HG03442 (cell line): ENCODE results near the gene MYH15.

Experiments
- ATAC-seq: cut with Tn5 transposase; IDR thresholded peaks from one replicate; pipeline ENCODE4 v1.9.1; 2021; ENCODE audit warnings: mild to moderate bottlenecking, moderate library complexity; ENCODE audit not compliant: unreplicated experiment

Gene MYH15

DNA sequence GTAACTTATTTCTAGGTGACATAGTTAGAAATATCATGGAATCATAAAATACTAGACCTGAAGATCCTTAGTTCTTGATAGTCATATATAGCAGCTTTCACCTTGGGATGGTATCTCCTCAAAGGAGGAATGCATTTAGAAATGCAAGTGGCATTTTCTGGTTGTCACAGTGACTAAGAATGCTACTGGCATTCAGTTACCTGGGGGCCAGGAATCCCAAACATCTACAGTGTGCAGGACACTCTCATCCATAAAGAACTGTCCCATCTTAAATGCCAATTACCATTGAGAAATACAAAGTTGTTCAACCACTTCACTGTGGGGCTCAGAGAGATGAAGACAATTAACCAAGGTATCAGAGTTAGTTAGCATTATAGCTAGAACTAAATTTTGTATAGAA is 36.7 kb downstream of the MYH15 start:
- ATAC-seq, result no peak

GRCh38 chr3:108472001-108472591 is 38.3 kb downstream of the MYH15 start:
- ATAC-seq, result no peak

DNA sequence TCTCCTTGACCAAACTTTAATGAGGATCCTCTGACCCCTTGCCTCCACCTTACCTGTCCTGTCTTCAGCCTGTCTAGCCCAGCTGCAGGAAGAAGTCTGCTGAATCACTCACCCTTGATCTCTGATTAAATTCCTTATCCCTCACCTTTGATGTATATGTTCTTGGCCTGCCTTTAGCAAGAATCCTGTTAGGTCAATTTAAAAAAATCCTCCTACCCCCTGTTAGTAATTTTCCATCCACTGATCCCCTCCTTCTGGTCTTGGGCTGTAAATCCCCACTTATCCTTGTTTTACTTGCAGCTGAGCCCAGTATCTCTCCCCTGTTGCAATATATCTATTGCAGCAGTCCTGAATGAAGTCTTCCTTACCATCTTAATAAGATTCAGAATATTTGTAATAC is 39.0 kb downstream of the MYH15 start:
- ATAC-seq, result no peak

DNA sequence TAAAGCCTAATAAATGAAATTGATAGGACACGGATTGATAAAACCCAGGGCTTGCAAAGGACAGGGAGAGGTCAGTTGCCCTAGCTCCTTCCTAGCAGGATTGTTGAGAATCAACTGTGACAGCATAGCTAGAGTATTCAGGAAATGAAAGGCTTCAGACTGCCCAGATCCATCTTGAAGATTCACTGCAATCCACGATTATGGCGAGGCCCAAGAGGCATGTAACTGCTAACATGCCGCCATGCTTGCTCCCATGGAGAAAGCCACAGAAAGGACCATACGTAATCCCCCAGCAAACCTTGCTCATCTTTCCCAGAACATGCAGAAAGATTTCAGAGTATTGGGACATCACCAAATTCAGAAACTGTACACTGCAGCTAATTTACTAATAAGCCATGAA is 41.3 kb downstream of the MYH15 start:
- ATAC-seq, result no peak

DNA sequence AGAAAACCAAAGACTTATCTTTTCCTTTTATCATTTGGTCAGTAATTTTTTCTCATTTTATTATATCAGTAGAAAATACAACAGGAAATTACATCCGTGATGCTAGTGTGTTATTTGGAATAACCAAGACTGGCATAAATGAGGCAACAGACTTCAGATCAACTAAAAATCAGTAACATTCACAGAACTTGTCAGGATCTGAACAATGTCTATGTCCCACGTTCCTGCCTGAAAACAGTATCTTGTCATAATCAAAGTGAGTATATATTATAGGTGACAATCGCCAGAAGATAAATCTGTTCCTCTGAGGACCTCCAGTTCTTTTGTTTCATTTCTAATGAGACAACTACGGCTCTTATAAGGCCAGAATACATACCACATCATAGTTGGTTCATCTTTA is 41.8 kb downstream of the MYH15 start:
- ATAC-seq, result no peak

GRCh38 chr3:108462899-108463298 is 47.5 kb downstream of the MYH15 start:
- ATAC-seq, result no peak

DNA sequence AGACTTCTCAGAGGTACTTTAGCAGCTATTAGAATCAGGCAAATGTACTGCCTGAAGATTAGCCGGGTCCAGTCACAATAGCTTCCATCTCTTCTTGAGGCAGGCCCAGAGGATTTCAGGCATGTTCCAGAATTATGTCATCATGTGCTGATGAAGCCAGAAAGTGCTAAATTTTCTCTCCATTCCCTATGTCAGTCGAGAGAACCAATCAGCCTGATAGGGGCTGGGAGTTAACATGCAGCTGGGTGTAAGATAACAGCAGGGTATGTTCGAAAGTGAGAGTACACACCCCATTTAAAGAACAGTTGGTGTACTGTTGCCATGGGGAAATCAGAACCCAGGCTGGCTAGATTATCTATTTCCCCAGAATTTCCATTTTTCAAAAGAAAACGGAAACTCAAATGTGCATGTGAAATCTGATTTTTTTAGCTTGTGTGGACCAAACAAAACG is 48.7 kb downstream of the MYH15 start:
- no peak for ATAC-seq

GRCh38 chr3:108459225-108459624 is 51.2 kb downstream of the MYH15 start:
- no peak for ATAC-seq

DNA sequence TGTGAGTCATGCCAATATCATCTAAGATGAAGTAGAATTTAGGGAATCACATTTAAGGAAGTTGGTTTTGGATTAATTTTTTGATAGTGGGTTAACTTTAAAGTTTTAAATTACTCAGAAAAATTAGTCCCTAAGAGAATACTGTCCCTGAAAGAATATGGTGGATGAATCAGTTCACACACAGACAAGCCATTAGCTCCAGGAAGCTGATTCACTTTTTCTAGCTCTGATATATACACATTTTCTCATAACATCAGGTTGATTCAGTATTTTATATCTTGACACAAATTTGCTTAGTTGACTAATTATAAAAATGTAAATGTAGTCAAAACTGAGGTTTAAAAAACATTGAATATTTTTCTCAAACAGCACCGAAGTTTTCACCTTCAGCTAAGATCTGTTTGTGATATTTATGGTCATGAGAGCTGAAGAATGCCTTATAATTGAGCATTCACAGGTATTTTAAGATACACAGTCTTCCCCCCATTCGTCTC is 55.1 kb downstream of the MYH15 start:
- ATAC-seq, result no peak

GRCh38 chr3:108453565-108453964 is 56.8 kb downstream of the MYH15 start:
- ATAC-seq, result no peak

DNA sequence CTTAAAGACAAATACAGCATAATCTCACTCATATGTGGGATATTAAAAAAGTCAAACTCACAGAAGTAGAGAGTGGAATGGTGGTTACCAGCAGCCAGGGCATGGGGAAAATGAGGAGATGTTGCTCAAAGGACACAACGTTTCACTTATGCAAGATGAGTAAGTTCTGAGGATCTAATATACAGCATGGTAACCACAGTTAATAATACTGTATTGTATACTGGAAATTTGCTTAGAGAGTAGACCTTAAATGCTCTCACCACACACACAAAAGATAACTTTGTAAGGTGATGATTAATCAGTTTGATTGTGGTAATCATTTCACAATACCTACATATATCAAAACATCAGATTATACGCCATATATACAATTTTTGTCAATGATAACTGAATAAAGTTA is 60.0 kb downstream of the MYH15 start:
- no peak for ATAC-seq

- no peak for ATAC-seq
Measured at GRCh38 chr3:108448593-108448992, 61.8 kb downstream of the MYH15 start.

DNA sequence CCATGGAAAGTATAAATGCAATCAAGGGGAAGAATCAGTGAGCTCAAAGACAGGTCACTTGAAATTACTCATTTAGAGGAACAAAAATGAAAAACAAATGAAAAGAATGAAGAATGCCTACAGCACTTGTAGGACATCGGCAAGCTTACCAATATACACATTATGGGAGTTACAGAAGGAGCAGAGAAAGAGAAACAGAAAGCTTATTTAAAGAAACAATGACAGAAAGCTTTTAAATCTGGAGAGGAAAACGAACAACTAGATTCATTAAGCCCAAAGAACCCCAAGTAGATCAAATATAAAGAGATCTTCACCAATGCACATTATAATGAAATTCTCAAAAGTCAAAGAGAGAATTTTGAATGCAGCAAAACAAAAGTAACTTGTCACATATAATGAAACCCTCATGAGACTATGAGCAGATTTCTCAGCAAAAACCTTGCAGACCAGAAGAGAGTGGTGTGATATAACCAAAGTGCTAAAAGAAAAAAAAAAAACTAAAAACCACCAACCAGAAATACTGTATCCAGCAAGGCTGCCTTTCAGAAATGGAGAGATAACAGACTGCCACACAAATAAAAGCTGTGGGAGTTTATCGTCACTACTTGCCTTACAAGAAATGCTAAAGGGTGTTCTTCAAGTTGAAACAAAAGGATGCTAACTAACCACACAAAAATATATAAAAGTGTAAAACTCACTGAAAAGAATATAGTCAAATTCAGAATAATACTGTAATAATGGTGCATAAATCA is 63.1 kb downstream of the MYH15 start:
- no peak for ATAC-seq

DNA sequence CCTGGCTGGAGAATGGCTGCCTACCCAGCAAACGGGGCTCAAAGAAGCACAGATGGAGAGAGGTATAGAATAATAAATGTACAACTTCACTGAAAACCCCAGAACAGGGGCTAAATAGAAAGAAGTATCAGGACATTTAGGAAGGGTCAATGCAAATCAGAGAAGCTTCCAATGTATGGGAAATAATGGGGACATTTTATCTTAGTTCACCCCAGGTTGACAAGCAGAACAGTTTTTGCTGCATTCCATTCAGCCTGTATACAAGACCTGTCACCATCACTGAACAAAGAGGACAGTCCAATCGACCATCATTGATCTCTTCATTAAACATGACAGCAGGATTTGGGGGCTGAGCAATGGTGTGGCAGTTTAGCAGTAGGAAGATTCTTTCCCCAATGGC is 68.1 kb downstream of the MYH15 start:
- no peak for ATAC-seq

DNA sequence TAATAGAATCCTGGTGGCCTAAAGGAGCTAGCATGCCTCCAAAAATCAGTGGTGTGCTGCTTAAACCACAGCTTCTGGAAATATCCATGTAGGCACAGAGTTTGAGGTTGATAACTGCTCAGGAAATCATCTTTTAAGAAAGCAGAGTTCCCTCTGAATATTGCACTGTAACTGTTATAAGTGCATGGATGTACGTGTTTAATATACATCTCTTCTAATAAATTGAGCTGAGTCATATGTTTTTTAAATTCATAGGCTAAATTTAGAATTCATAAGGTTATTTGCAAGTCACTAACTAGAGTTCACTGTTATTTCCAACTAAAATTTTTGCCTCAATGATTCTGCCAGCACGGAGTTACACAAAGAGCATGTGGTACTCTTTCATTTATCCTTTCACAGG is 68.9 kb downstream of the MYH15 start:
- ATAC-seq, result no peak

DNA sequence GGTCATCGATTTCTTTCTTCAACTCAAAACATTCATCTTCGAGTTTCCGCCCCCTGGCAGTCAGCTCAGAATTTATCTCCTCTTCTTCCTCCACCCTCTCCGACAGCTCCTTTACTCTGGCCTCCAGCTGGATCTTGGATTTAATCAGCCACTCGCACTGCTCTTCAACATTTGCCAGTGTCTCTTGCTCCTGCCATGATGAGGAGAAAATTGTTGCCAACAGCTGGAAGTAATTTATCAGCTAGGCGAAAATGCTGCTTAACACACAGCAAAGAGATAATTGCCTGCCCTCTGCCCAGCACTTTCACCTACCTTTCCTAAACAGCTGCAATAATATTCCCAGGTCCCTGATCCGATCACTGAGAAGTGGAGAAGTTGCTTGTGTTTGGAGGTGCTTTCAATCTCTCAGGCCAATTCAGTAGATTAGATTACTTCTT is 69.3 kb downstream of the MYH15 start:
- ATAC-seq, result no peak

DNA sequence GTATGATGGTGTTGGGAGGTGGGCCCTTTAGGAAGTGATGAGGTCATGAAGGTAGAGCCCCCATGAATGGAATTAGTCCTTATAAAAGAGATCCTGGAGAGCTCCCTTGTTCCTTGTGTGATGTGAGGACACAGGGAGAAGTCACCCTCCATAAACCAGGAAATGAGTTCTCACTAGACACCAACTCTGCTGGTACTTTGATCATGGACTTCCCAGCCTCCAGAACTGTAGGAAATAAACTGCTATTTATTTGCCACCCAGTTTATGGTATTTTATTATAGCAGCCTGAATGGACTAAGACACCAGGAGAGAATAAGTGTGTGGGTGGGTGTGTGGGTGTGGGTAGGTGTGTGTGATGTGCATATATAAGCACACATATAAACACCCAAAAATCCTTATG is 71.9 kb downstream of the MYH15 start:
- no peak for ATAC-seq

DNA sequence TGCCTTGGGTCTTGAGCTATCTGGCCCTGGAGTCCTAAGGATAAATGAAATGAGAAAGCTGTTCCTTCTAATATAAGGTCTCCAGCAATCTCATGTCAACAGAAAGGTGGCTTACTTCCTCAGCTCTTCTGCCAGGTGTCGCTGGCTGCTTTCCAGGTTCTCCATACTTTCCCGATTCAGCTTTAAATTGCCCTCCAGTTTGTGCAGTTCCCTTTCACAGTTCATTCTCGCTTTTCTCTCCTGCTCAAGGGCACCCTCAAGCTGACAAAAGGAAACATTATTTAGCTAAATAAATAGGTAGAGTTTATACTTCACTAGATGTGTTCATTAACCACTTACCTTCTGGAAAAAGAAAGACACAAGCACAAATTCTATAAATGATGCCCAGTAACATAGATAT is 73.0 kb downstream of the MYH15 start:
- no peak for ATAC-seq

GRCh38 chr3:108433928-108434327 is 76.5 kb downstream of the MYH15 start:
- no peak for ATAC-seq

DNA sequence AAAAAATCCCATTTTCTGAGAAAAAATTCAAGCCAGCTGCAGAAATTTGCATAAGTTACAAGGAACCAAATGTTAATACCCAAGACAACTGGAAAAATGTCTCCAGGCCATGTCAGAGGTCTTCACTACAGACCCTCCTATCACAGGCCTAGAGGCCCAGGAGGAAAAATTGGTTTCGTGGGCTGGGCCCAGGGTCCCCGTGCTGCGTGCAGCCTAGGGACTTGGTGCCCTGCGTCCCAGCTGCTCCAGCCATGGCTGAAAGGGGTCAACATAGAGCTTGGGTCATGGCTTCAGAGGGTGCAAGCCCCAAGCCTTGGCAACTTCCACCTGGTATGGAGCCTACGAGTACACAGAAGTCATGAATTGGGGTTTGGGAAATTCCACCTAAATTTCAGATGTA is 78.0 kb downstream of the MYH15 start:
- no peak for ATAC-seq

GRCh38 chr3:108430540-108430939 is 79.9 kb downstream of the MYH15 start:
- ATAC-seq, result no peak

DNA sequence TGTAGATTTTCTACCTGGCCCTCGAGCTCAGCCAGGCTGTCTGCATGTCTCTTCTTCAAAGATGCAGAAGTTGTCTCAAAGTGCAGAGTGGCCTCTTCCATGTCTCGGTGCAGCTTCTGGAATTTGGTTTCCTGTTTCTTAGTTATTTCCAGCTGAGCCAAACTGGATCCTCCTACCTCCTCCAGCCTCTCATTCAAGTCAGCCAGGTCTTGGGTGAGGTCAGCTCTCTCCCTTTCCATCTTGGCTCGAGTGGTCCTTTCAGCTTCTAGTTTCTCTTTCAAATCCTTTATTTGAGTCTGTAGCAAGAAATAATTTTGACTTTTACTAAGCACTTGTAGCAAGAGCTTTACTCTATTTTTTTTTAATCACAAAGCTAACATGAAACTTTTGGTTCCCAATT is 81.8 kb downstream of the MYH15 start:
- ATAC-seq, result no peak

- no peak for ATAC-seq
Measured at GRCh38 chr3:108420926-108421325, 89.5 kb downstream of the MYH15 start.
